H9 (cell line): ENCODE measurements around the gene WDFY3. TPM values are rescaled to one million over a fixed set of nuclear protein-coding genes. Genes with fewer than 3 reads are reported as not detected.

Experiments used
- DNase-seq: peaks from one replicate; pipeline ENCODE4 v3.0.0-alpha.2; 2017
- H2AFZ ChIP-seq: one replicate; pipeline ENCODE4 v1.6.1; 2013; ENCODE audit warnings: mild to moderate bottlenecking, low read length, control low read depth, moderate library complexity
- H2AK5ac ChIP-seq: 2 replicates; pipeline ENCODE4 v1.6.1; 2013; ENCODE audit warnings: low read length, control low read depth, mixed read lengths; ENCODE audit not compliant: insufficient read length
- H2BK120ac ChIP-seq: one replicate; pipeline ENCODE4 v1.6.1; 2013; ENCODE audit warnings: low read depth, mild to moderate bottlenecking, low read length, control low read depth, inconsistent platforms; ENCODE audit not compliant: poor library complexity, severe bottlenecking
- H2BK12ac ChIP-seq: 2 replicates; pipeline ENCODE4 v1.6.1; 2013; ENCODE audit warnings: low read length, control low read depth, mixed read lengths, low read depth; ENCODE audit not compliant: insufficient read length
- H2BK15ac ChIP-seq: 2 replicates; pipeline ENCODE4 v1.6.1; 2013; ENCODE audit warnings: low read depth, low read length, control low read depth
- H2BK20ac ChIP-seq: one replicate; pipeline ENCODE4 v1.6.1; 2013; ENCODE audit warnings: low read depth, mild to moderate bottlenecking, low read length, control low read depth, inconsistent platforms; ENCODE audit not compliant: poor library complexity, severe bottlenecking
- H2BK5ac ChIP-seq: 2 replicates; pipeline ENCODE4 v1.6.1; 2013; ENCODE audit warnings: low read length, control low read depth, mixed read lengths; ENCODE audit not compliant: insufficient read length
- H3K14ac ChIP-seq: 2 replicates; pipeline ENCODE4 v1.6.1; 2013; ENCODE audit warnings: low read length, control low read depth; ENCODE audit not compliant: insufficient read depth
- H3K18ac ChIP-seq: 2 replicates; pipeline ENCODE4 v1.6.1; 2013; ENCODE audit warnings: low read depth, mild to moderate bottlenecking, mixed read lengths, low read length, control low read depth; ENCODE audit not compliant: insufficient read length
- H3K23ac ChIP-seq: 2 replicates; pipeline ENCODE4 v1.6.1; 2013; ENCODE audit warnings: low read length, control low read depth, mixed read lengths, low read depth; ENCODE audit not compliant: insufficient read length
- H3K23me2 ChIP-seq: 2 replicates; pipeline ENCODE4 v1.6.1; 2013; ENCODE audit warnings: low read depth, mild to moderate bottlenecking, mixed read lengths, low read length, control low read depth; ENCODE audit not compliant: insufficient read length, poor library complexity, severe bottlenecking
- H3K27ac ChIP-seq: 2 replicates; pipeline ENCODE4 v1.5.1; 2013; ENCODE audit warnings: low read length, control low read depth, mixed read lengths, low read depth; ENCODE audit not compliant: insufficient read length
- H3K27me3 ChIP-seq: 2 replicates; pipeline ENCODE4 v1.6.1; 2013; ENCODE audit warnings: low read length, control low read depth, inconsistent platforms; ENCODE audit not compliant: insufficient read depth
- H3K4ac ChIP-seq: 2 replicates; pipeline ENCODE4 v1.6.1; 2013; ENCODE audit warnings: low read depth, mild to moderate bottlenecking, control low read depth, inconsistent platforms, low read length, moderate library complexity
- H3K4me1 ChIP-seq: 2 replicates; pipeline ENCODE4 v1.6.1; 2013; ENCODE audit warnings: low read length, control low read depth, inconsistent platforms; ENCODE audit not compliant: insufficient read depth
- H3K4me2 ChIP-seq: 2 replicates; pipeline ENCODE4 v1.6.1; 2013; ENCODE audit warnings: low read length, control low read depth, mixed read lengths; ENCODE audit not compliant: insufficient read length, insufficient read depth
- H3K56ac ChIP-seq: 2 replicates; pipeline ENCODE4 v1.6.1; 2013; ENCODE audit warnings: low read depth, mild to moderate bottlenecking, mixed read lengths, low read length, control low read depth; ENCODE audit not compliant: insufficient read length
- H3K79me1 ChIP-seq: 2 replicates; pipeline ENCODE4 v1.6.1; 2013; ENCODE audit warnings: low read depth, mild to moderate bottlenecking, moderate library complexity, low read length, control low read depth, inconsistent platforms; ENCODE audit not compliant: insufficient read depth, poor library complexity, severe bottlenecking
- H3K79me2 ChIP-seq: 2 replicates; pipeline ENCODE4 v1.6.1; 2013; ENCODE audit warnings: low read length, control low read depth, inconsistent platforms; ENCODE audit not compliant: insufficient read depth
- H3K9ac ChIP-seq: 2 replicates; pipeline ENCODE4 v1.6.1; 2013; ENCODE audit warnings: low read length, control low read depth, mixed read lengths; ENCODE audit not compliant: insufficient read length; ENCODE audit errors: extremely low read depth
- H3K9me3 ChIP-seq: one replicate; pipeline ENCODE4 v1.6.1; 2013; ENCODE audit warnings: low read depth, low read length, inconsistent platforms; ENCODE audit not compliant: control insufficient read depth
- H3T11ph ChIP-seq: one replicate; pipeline ENCODE4 v1.6.1; 2013; ENCODE audit warnings: mild to moderate bottlenecking, low read length, control low read depth, inconsistent platforms
- H4K20me1 ChIP-seq: one replicate; pipeline ENCODE4 v1.6.1; 2013; ENCODE audit not compliant: control insufficient read depth, insufficient read length, insufficient read depth
- H4K5ac ChIP-seq: 2 replicates; pipeline ENCODE4 v1.6.1; 2013; ENCODE audit warnings: low read depth, mild to moderate bottlenecking, mixed read lengths, low read length, control low read depth; ENCODE audit not compliant: insufficient read length
- H4K8ac ChIP-seq: replicated peaks from 2 replicates; pipeline ENCODE4 v1.6.1; 2013; ENCODE audit warnings: low read length, control low read depth, mixed read lengths, low read depth; ENCODE audit not compliant: insufficient read length
- H4K91ac ChIP-seq: 2 replicates; pipeline ENCODE4 v1.6.1; 2013; ENCODE audit warnings: low read depth, mild to moderate bottlenecking, moderate library complexity, mixed read lengths, low read length, control low read depth; ENCODE audit not compliant: insufficient read length
- H3K27ac Mint-ChIP-seq, 3 experiments: 2 replicates in 2 of 3; 3 replicates in 1 of 3; pipeline ENCODE4 v1.8.0; 2020 to 2021; ENCODE audit warnings: mixed read lengths in 3 of 3, mild to moderate bottlenecking in 1 of 3, moderate library complexity in 1 of 3
- H3K27me3 Mint-ChIP-seq: 2 replicates; pipeline ENCODE4 v1.8.0; 2021; ENCODE audit warnings: low read depth, mild to moderate bottlenecking, moderate library complexity, mixed read lengths
- H3K36me3 Mint-ChIP-seq, 3 experiments: 2 replicates in 2 of 3; 3 replicates in 1 of 3; pipeline ENCODE4 v1.8.0; 2020 to 2021; ENCODE audit warnings: low read depth in 3 of 3, mixed read lengths in 3 of 3; ENCODE audit not compliant: insufficient read depth in 1 of 3
- H3K4me1 Mint-ChIP-seq, 2 experiments: 2 replicates each; pipeline ENCODE4 v1.8.0; 2020; ENCODE audit warnings: mixed read lengths in 2 of 2
- H3K4me3 Mint-ChIP-seq, 2 experiments: 2 replicates in 1 of 2; 3 replicates in 1 of 2; pipeline ENCODE4 v1.8.0; 2020 to 2021; ENCODE audit warnings: mild to moderate bottlenecking in 2 of 2, mixed read lengths in 2 of 2, moderate library complexity in 1 of 2
- H3K9me3 Mint-ChIP-seq, 2 experiments: 2 replicates in 1 of 2; 3 replicates in 1 of 2; pipeline ENCODE4 v1.8.0; 2020; ENCODE audit warnings: mild to moderate bottlenecking in 2 of 2, mixed read lengths in 2 of 2, moderate library complexity in 1 of 2
- WGBS: extraction: QIAGEN DNeasy Blood & Tissue Kit; methylation state at CpG from one replicate; pipeline ENCODE4 v1.1.7; 2013; ENCODE audit warnings: missing lambda C conversion rate, low lambda C conversion rate, mixed read lengths; ENCODE audit not compliant: insufficient read length; ENCODE audit errors: extremely low coverage; 5-methylcytosine and 5-hydroxymethylcytosine counted together
- total RNA-seq: library from RNA; stranded (reverse); gene quantifications from 2 replicates; pipeline ENCODE4 v1.2.1, GENCODE V29; 2021
- TF ChIP-seq, protein P1 (sequence below): fragments of 200-600 bp; sonication (generic); conservative IDR thresholded peaks from 3 replicates; pipeline ENCODE4 v1.8.0; 2021; ENCODE audit warnings: antibody characterized with exemption, mild to moderate bottlenecking

The WDFY3 gene
- total RNA-seq, 1 experiment from 2014 or later: 54.6 TPM

- H3K4me1 ChIP-seq: peaks cover 2% of the 10 kb centered on the region; the same call in 1 of the 2 replicates
- H3K56ac ChIP-seq: no peak overlapping the region
- no peak overlapping the region for H3K23ac ChIP-seq
- H3K9me3 Mint-ChIP-seq: no peaks in the 10 kb centered on the region
- H3K79me2 ChIP-seq: peaks cover 13% of the 10 kb centered on the region; the same call in 1 of the 2 replicates
- H2AFZ ChIP-seq: no peak overlapping the region
- no peaks in the 10 kb centered on the region for H4K20me1 ChIP-seq
- no peaks in the 10 kb centered on the region for H3K23me2 ChIP-seq
- H3T11ph ChIP-seq: no peak overlapping the region
- H4K91ac ChIP-seq: no peak overlapping the region
- peak overlapping the region; percentile 61 to 90 (median 88) for H3K27ac Mint-ChIP-seq
- no peak overlapping the region for H4K5ac ChIP-seq
- no peak overlapping the region for H3K9ac ChIP-seq
- DNase-seq: no peak
- H3K4ac ChIP-seq: no peak overlapping the region
- peaks cover under 1% of the 10 kb centered on the region for H3K79me1 ChIP-seq
- H3K36me3 Mint-ChIP-seq: peaks cover 0 to 2% (median 0%) of the 10 kb centered on the region in 3 experiments; a peak in 2 of 7 replicates
- H3K27me3 ChIP-seq: no peaks in the 10 kb centered on the region
- H2BK5ac ChIP-seq: no peak overlapping the region
- no peak overlapping the region for H2AK5ac ChIP-seq
- no peak overlapping the region for H3K14ac ChIP-seq
- H3K4me1 Mint-ChIP-seq: peaks cover 28 to 31% of the 10 kb centered on the region in 2 experiments
- no peak overlapping the region for H3K27ac ChIP-seq
- H2BK20ac ChIP-seq: no peak overlapping the region
- no peak overlapping the region for H2BK15ac ChIP-seq
- no peaks in the 10 kb centered on the region for H3K27me3 Mint-ChIP-seq
- no peak overlapping the region for H4K8ac ChIP-seq
- peak overlapping the region in 1 of 2 experiments; percentile 47; a peak in 3 of 5 replicates for H3K4me3 Mint-ChIP-seq
- no CpG with 5 or more reads among the region's 6 CpGs for WGBS
- no peak overlapping the region for H3K18ac ChIP-seq
- H2BK120ac ChIP-seq: no peak overlapping the region
- no peak overlapping the region for H2BK12ac ChIP-seq
- TF ChIP-seq, protein P1, sequence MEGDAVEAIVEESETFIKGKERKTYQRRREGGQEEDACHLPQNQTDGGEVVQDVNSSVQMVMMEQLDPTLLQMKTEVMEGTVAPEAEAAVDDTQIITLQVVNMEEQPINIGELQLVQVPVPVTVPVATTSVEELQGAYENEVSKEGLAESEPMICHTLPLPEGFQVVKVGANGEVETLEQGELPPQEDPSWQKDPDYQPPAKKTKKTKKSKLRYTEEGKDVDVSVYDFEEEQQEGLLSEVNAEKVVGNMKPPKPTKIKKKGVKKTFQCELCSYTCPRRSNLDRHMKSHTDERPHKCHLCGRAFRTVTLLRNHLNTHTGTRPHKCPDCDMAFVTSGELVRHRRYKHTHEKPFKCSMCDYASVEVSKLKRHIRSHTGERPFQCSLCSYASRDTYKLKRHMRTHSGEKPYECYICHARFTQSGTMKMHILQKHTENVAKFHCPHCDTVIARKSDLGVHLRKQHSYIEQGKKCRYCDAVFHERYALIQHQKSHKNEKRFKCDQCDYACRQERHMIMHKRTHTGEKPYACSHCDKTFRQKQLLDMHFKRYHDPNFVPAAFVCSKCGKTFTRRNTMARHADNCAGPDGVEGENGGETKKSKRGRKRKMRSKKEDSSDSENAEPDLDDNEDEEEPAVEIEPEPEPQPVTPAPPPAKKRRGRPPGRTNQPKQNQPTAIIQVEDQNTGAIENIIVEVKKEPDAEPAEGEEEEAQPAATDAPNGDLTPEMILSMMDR: no peak
- H3K9me3 ChIP-seq: no peaks in the 10 kb centered on the region
- no peak overlapping the region for H3K4me2 ChIP-seq
Observed at GRCh38 chr4:84954982-84955567, 11.4 kb downstream of the WDFY3 start.
